ENCODE results near the gene NOVA1. TPM values are rescaled to one million over a fixed set of nuclear protein-coding genes. Genes with fewer than 3 reads are reported as not detected.

The NOVA1 gene
- total and polyA plus RNA-seq, 9 donors, result 7.9 to 19.1 (median 12.2) TPM

GRCh38 chr14:26528415-26529182 is 69.2 kb downstream of the NOVA1 start:
- H3K4me1 ChIP-seq (ENCODE audit: control insufficient read depth, insufficient read depth, low read length), result peaks cover 14% of the 10 kb centered on the region
- H3K27ac ChIP-seq (ENCODE audit: low read length), result peak overlapping the region; percentile 6
- no peaks in the 10 kb centered on the region for H3K36me3 ChIP-seq (ENCODE audit: control insufficient read depth, insufficient read depth, low read length)
- 80% methylated on average over 1 of the region's 7 CpGs for WGBS (ENCODE audit: insufficient coverage)
- no peaks in the 10 kb centered on the region for H3K9me3 ChIP-seq (replicated peaks; ENCODE audit: control insufficient read depth, low read depth, low read length)
- H3K4me3 ChIP-seq (ENCODE audit: low read length), result no peak overlapping the region
- H3K27me3 ChIP-seq (ENCODE audit: control insufficient read depth, insufficient read depth, low read length), result no peaks in the 10 kb centered on the region
- DNase-seq, result peak; percentile 87

- H3K27ac ChIP-seq (ENCODE audit: low read length), result peak overlapping the region; percentile 64
- no peaks in the 10 kb centered on the region for H3K9me3 ChIP-seq (replicated peaks; ENCODE audit: control insufficient read depth, low read depth, low read length)
- H3K4me3 ChIP-seq (ENCODE audit: low read length), result no peak overlapping the region
- H3K36me3 ChIP-seq (ENCODE audit: control insufficient read depth, insufficient read depth, low read length), result no peaks in the 10 kb centered on the region
- peaks cover 14% of the 10 kb centered on the region for H3K4me1 ChIP-seq (ENCODE audit: control insufficient read depth, insufficient read depth, low read length)
- 20% methylated on average over 2 of the region's 3 CpGs for WGBS (ENCODE audit: insufficient coverage)
- no peak for DNase-seq
- H3K27me3 ChIP-seq (ENCODE audit: control insufficient read depth, insufficient read depth, low read length), result no peaks in the 10 kb centered on the region
These were observed 70.7 kb downstream of the NOVA1 start for GRCh38 chr14:26527095-26527494.

- Histone ChIP-seq H3K4me1 (ENCODE audit: control insufficient read depth, insufficient read depth, low read length) (peaks cover 14% of the 10 kb centered on the region), H3K27ac (ENCODE audit: low read length) (peak overlapping the region; percentile 64), H3K27me3 (ENCODE audit: control insufficient read depth, insufficient read depth, low read length) (no peaks in the 10 kb centered on the region), H3K36me3 (ENCODE audit: control insufficient read depth, insufficient read depth, low read length) (no peaks in the 10 kb centered on the region), H3K9me3 (replicated peaks; ENCODE audit: control insufficient read depth, low read depth, low read length) (no peaks in the 10 kb centered on the region), H3K4me3 (ENCODE audit: low read length) (no peak overlapping the region)
- WGBS (ENCODE audit: insufficient coverage), result no CpG with 5 or more reads among the region's 1 CpG
- DNase-seq, result peak; percentile 96
These were observed 71.7 kb downstream of the NOVA1 start for GRCh38 chr14:26526137-26526536.

- Histone ChIP-seq H3K27ac (ENCODE audit: low read length) (peak overlapping the region; percentile 58), H3K9me3 (replicated peaks; ENCODE audit: control insufficient read depth, low read depth, low read length) (no peaks in the 10 kb centered on the region), H3K4me1 (ENCODE audit: control insufficient read depth, insufficient read depth, low read length) (peaks cover 14% of the 10 kb centered on the region), H3K4me3 (ENCODE audit: low read length) (no peak overlapping the region), H3K27me3 (ENCODE audit: control insufficient read depth, insufficient read depth, low read length) (no peaks in the 10 kb centered on the region), H3K36me3 (ENCODE audit: control insufficient read depth, insufficient read depth, low read length) (no peaks in the 10 kb centered on the region)
- DNase-seq, result peak; percentile 93
These were observed 72.7 kb downstream of the NOVA1 start for GRCh38 chr14:26525085-26525484.

GRCh38 chr14:26522967-26523366 is 74.9 kb downstream of the NOVA1 start:
- no peaks in the 10 kb centered on the region for H3K9me3 ChIP-seq (replicated peaks; ENCODE audit: control insufficient read depth, low read depth, low read length)
- no peaks in the 10 kb centered on the region for H3K36me3 ChIP-seq (ENCODE audit: control insufficient read depth, insufficient read depth, low read length)
- peaks cover 9% of the 10 kb centered on the region for H3K4me1 ChIP-seq (ENCODE audit: control insufficient read depth, insufficient read depth, low read length)
- no peaks in the 10 kb centered on the region for H3K27me3 ChIP-seq (ENCODE audit: control insufficient read depth, insufficient read depth, low read length)
- H3K27ac ChIP-seq (ENCODE audit: low read length), result peak overlapping the region; percentile 11
- no peak overlapping the region for H3K4me3 ChIP-seq (ENCODE audit: low read length)
- no CpG with 5 or more reads among the region's 2 CpGs for WGBS (ENCODE audit: insufficient coverage)
- peak; percentile 81 for DNase-seq

- no peak overlapping the region for H3K27ac ChIP-seq (ENCODE audit: low read length)
- no peaks in the 10 kb centered on the region for H3K36me3 ChIP-seq (ENCODE audit: control insufficient read depth, insufficient read depth, low read length)
- no peaks in the 10 kb centered on the region for H3K27me3 ChIP-seq (ENCODE audit: control insufficient read depth, insufficient read depth, low read length)
- no peaks in the 10 kb centered on the region for H3K9me3 ChIP-seq (replicated peaks; ENCODE audit: control insufficient read depth, low read depth, low read length)
- DNase-seq, result peak; percentile 30
- H3K4me3 ChIP-seq (ENCODE audit: low read length), result no peak overlapping the region
- no peaks in the 10 kb centered on the region for H3K4me1 ChIP-seq (ENCODE audit: control insufficient read depth, insufficient read depth, low read length)
These were observed 80.1 kb downstream of the NOVA1 start for GRCh38 chr14:26517771-26518170.

GRCh38 chr14:26500028-26500427 is 97.8 kb downstream of the NOVA1 start:
- DNase-seq, result no peak
- Histone ChIP-seq H3K9me3 (replicated peaks; ENCODE audit: control insufficient read depth, low read depth, low read length) (no peaks in the 10 kb centered on the region), H3K36me3 (ENCODE audit: control insufficient read depth, insufficient read depth, low read length) (no peaks in the 10 kb centered on the region), H3K4me1 (ENCODE audit: control insufficient read depth, insufficient read depth, low read length) (no peaks in the 10 kb centered on the region), H3K27me3 (ENCODE audit: control insufficient read depth, insufficient read depth, low read length) (no peaks in the 10 kb centered on the region), H3K4me3 (ENCODE audit: low read length) (no peak overlapping the region), H3K27ac (ENCODE audit: low read length) (no peak overlapping the region)
- no CpG with 5 or more reads among the region's 2 CpGs for WGBS (ENCODE audit: insufficient coverage)

GRCh38 chr14:26499546-26499945 is 98.3 kb downstream of the NOVA1 start:
- no CpG with 5 or more reads among the region's 2 CpGs for WGBS (ENCODE audit: insufficient coverage)
- Histone ChIP-seq H3K36me3 (ENCODE audit: control insufficient read depth, insufficient read depth, low read length) (no peaks in the 10 kb centered on the region), H3K9me3 (replicated peaks; ENCODE audit: control insufficient read depth, low read depth, low read length) (no peaks in the 10 kb centered on the region)

GRCh38 chr14:26486922-26487321 is 110.9 kb downstream of the NOVA1 start:
- no peak for DNase-seq
- Histone ChIP-seq H3K4me1 (ENCODE audit: control insufficient read depth, insufficient read depth, low read length) (no peaks in the 10 kb centered on the region), H3K9me3 (replicated peaks; ENCODE audit: control insufficient read depth, low read depth, low read length) (no peaks in the 10 kb centered on the region), H3K36me3 (ENCODE audit: control insufficient read depth, insufficient read depth, low read length) (no peaks in the 10 kb centered on the region), H3K4me3 (ENCODE audit: low read length) (no peak overlapping the region), H3K27ac (ENCODE audit: low read length) (no peak overlapping the region), H3K27me3 (ENCODE audit: control insufficient read depth, insufficient read depth, low read length) (no peaks in the 10 kb centered on the region)
- WGBS (ENCODE audit: insufficient coverage), result no CpG with 5 or more reads among the region's 3 CpGs

More at GRCh38 chr14:26499546-26499945, 98.3 kb downstream of the NOVA1 start:
- Histone ChIP-seq H3K27me3 (ENCODE audit: control insufficient read depth, insufficient read depth, low read length) (no peaks in the 10 kb centered on the region), H3K4me3 (ENCODE audit: low read length) (no peak overlapping the region), H3K27ac (ENCODE audit: low read length) (no peak overlapping the region), H3K4me1 (ENCODE audit: control insufficient read depth, insufficient read depth, low read length) (no peaks in the 10 kb centered on the region)
- no peak for DNase-seq

- Histone ChIP-seq H3K36me3 (ENCODE audit: control insufficient read depth, insufficient read depth, low read length) (no peaks in the 10 kb centered on the region), H3K9me3 (replicated peaks; ENCODE audit: control insufficient read depth, low read depth, low read length) (no peaks in the 10 kb centered on the region), H3K4me1 (ENCODE audit: control insufficient read depth, insufficient read depth, low read length) (no peaks in the 10 kb centered on the region), H3K27ac (ENCODE audit: low read length) (no peak overlapping the region), H3K27me3 (ENCODE audit: control insufficient read depth, insufficient read depth, low read length) (no peaks in the 10 kb centered on the region), H3K4me3 (ENCODE audit: low read length) (no peak overlapping the region)
- DNase-seq, result no peak
- 100% methylated on average over 1 of the region's 2 CpGs for WGBS (ENCODE audit: insufficient coverage)
These were observed 113.3 kb downstream of the NOVA1 start for GRCh38 chr14:26484562-26484961.

GRCh38 chr14:26478967-26479366 is 118.9 kb downstream of the NOVA1 start:
- Histone ChIP-seq H3K9me3 (replicated peaks; ENCODE audit: control insufficient read depth, low read depth, low read length) (no peaks in the 10 kb centered on the region), H3K4me1 (ENCODE audit: control insufficient read depth, insufficient read depth, low read length) (no peaks in the 10 kb centered on the region), H3K36me3 (ENCODE audit: control insufficient read depth, insufficient read depth, low read length) (no peaks in the 10 kb centered on the region), H3K27ac (ENCODE audit: low read length) (no peak overlapping the region), H3K4me3 (ENCODE audit: low read length) (no peak overlapping the region), H3K27me3 (ENCODE audit: control insufficient read depth, insufficient read depth, low read length) (no peaks in the 10 kb centered on the region)
- DNase-seq, result no peak
- WGBS (ENCODE audit: insufficient coverage), result no CpG with 5 or more reads among the region's 4 CpGs

Data from muscle of leg (tissue), 11 donors.